Hematopoietic multipotent progenitor cell treated with erythropoietin and hydrocortisone succinate and interleukin-3 and kit ligand, for 15 days (in vitro differentiated cells): Measurements from ENCODE around the gene SIGLEC11.
"Not testable (repeated sequence)": the region's sequence is repeated elsewhere in the genome, so short reads cannot be mapped to it uniquely, and the experiment has no call there.

Experiments used
- DNase-seq: peaks from one replicate; pipeline ENCODE4 v3.0.0-alpha.2; 2015; ENCODE audit warnings: low spot score

The SIGLEC11 gene

GRCh38 chr19:49981603-49982593 lies 20.9 kb upstream of the SIGLEC11 start:
- DNase-seq = peak; percentile 6

GRCh38 chr19:49978324-49978723 lies 17.4 kb upstream of the SIGLEC11 start:
- DNase-seq = no peak

GRCh38 chr19:49977881-49978280 lies 16.9 kb upstream of the SIGLEC11 start:
- no peak for DNase-seq

GRCh38 chr19:49977076-49977475 lies 16.1 kb upstream of the SIGLEC11 start:
- DNase-seq = no peak

- DNase-seq = no peak
These were observed 15.5 kb upstream of the SIGLEC11 start for GRCh38 chr19:49976496-49976895.

GRCh38 chr19:49975051-49975450 lies 14.1 kb upstream of the SIGLEC11 start:
- no peak for DNase-seq

- DNase-seq = no peak
These were observed 13.0 kb upstream of the SIGLEC11 start for GRCh38 chr19:49973987-49974386.

- DNase-seq = no peak
These were observed 11.9 kb upstream of the SIGLEC11 start for GRCh38 chr19:49972841-49973240.

GRCh38 chr19:49971991-49972411 lies 11.0 kb upstream of the SIGLEC11 start:
- no peak for DNase-seq

GRCh38 chr19:49969355-49969754 lies 8.4 kb upstream of the SIGLEC11 start:
- not testable (repeated sequence) for DNase-seq

GRCh38 chr19:49968279-49968922 lies 7.4 kb upstream of the SIGLEC11 start:
- DNase-seq = no peak

- not testable (repeated sequence) for DNase-seq
These were observed 1.1 kb downstream of the SIGLEC11 start for GRCh38 chr19:49959892-49960291.

- DNase-seq = not testable (repeated sequence)
These were observed 2.4 kb downstream of the SIGLEC11 start for GRCh38 chr19:49958596-49958995.

- DNase-seq = not testable (repeated sequence)
These were observed 2.8 kb downstream of the SIGLEC11 start for GRCh38 chr19:49958144-49958543.

- no peak for DNase-seq
These were observed 3.6 kb downstream of the SIGLEC11 start for GRCh38 chr19:49957262-49957915.

- no peak for DNase-seq
These were observed 4.9 kb downstream of the SIGLEC11 start for GRCh38 chr19:49956115-49956495.

GRCh38 chr19:49954933-49955332 lies 6.0 kb downstream of the SIGLEC11 start:
- DNase-seq = no peak

- DNase-seq = no peak
These were observed 6.7 kb downstream of the SIGLEC11 start for GRCh38 chr19:49954092-49954829.

GRCh38 chr19:49953416-49953815 lies 7.6 kb downstream of the SIGLEC11 start:
- DNase-seq = no peak

GRCh38 chr19:49952906-49953305 lies 8.1 kb downstream of the SIGLEC11 start:
- DNase-seq = no peak

GRCh38 chr19:49952479-49952836 lies 8.5 kb downstream of the SIGLEC11 start:
- DNase-seq = no peak
